ENCODE data around the gene NUBPL. TPM values are rescaled to one million over a fixed set of nuclear protein-coding genes. Genes with fewer than 3 reads are reported as not detected.
"Not testable (repeated sequence)": the region's sequence is repeated elsewhere in the genome, so short reads cannot be mapped to it uniquely, and the experiment has no call there.

NUBPL gene
- total and polyA plus RNA-seq, 5 donors = 9.6 to 23.9 (median 20.9) TPM

- Histone ChIP-seq H3K9me3 (ENCODE audit: control insufficient read depth, low read length) (no peaks in the 10 kb centered on the region), H3K4me3 (ENCODE audit: low read length) (no peak overlapping the region), H3K27ac (ENCODE audit: low read length) (no peak overlapping the region), H3K27me3 (ENCODE audit: control insufficient read depth, insufficient read depth) (no peaks in the 10 kb centered on the region), H3K4me1 (ENCODE audit: control insufficient read depth, insufficient read depth, low read length) (no peaks in the 10 kb centered on the region)
- intact Hi-C loops (cut with DNase I) = no loop called here
- ATAC-seq (no peak), DNase-seq (no peak)
- 92% methylated on average over 1 of the region's 1 CpG for WGBS
Observed at GRCh38 chr14:31740688-31741087, 179.5 kb downstream of the NUBPL start.

GRCh38 chr14:31745741-31746140 lies 184.5 kb downstream of the NUBPL start:
- 93% methylated on average over 6 of the region's 6 CpGs for WGBS
- H3K27me3 ChIP-seq (ENCODE audit: control insufficient read depth, insufficient read depth) = no peaks in the 10 kb centered on the region
- DNase-seq (no peak), ATAC-seq (no peak)
- intact Hi-C loops (cut with DNase I) = no loop called here
- H3K4me1 ChIP-seq (ENCODE audit: control insufficient read depth, insufficient read depth, low read length) = no peaks in the 10 kb centered on the region
- no peaks in the 10 kb centered on the region for H3K9me3 ChIP-seq (ENCODE audit: control insufficient read depth, low read length)
- no peak overlapping the region for H3K27ac ChIP-seq (ENCODE audit: low read length)
- no peak overlapping the region for H3K4me3 ChIP-seq (ENCODE audit: low read length)

DNA sequence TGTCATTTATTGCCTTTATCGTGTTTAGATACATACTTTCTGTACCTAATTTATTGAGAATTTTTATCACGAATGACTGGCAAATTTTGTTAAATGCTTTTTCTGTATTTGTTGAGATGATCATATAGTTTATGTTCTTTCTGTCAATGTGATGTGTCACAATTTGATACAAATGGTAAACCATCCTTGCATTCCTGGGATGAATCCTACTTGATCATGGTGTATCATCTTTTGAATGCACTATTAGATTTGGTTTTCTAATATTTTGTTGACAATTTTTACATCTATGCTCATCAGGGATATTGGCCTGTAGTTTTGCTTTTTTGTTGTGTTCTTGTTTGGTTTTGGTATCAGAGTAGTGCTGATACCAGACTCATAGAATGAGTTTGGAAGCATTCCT lies 185.1 kb downstream of the NUBPL start:
- no peak overlapping the region for H3K4me3 ChIP-seq (ENCODE audit: low read length)
- no peaks in the 10 kb centered on the region for H3K27me3 ChIP-seq (ENCODE audit: control insufficient read depth, insufficient read depth)
- 94% methylated on average over 2 of the region's 2 CpGs for WGBS
- no peak overlapping the region for H3K27ac ChIP-seq (ENCODE audit: low read length)
- intact Hi-C loops (cut with DNase I) = no loop called here
- no peaks in the 10 kb centered on the region for H3K4me1 ChIP-seq (ENCODE audit: control insufficient read depth, insufficient read depth, low read length)
- ATAC-seq (no peak), DNase-seq (no peak)
- no peaks in the 10 kb centered on the region for H3K9me3 ChIP-seq (ENCODE audit: control insufficient read depth, low read length)

GRCh38 chr14:31749275-31749674 lies 188.1 kb downstream of the NUBPL start:
- intact Hi-C loops (cut with DNase I) = no loop called here
- no peaks in the 10 kb centered on the region for H3K4me1 ChIP-seq (ENCODE audit: control insufficient read depth, insufficient read depth, low read length)
- H3K27me3 ChIP-seq (ENCODE audit: control insufficient read depth, insufficient read depth) = no peaks in the 10 kb centered on the region
- DNase-seq = no peak
- no peak for ATAC-seq
- H3K4me3 ChIP-seq (ENCODE audit: low read length) = no peak overlapping the region
- H3K27ac ChIP-seq (ENCODE audit: low read length) = no peak overlapping the region
- no peaks in the 10 kb centered on the region for H3K9me3 ChIP-seq (ENCODE audit: control insufficient read depth, low read length)
- 96% methylated on average over 3 of the region's 3 CpGs for WGBS

DNA sequence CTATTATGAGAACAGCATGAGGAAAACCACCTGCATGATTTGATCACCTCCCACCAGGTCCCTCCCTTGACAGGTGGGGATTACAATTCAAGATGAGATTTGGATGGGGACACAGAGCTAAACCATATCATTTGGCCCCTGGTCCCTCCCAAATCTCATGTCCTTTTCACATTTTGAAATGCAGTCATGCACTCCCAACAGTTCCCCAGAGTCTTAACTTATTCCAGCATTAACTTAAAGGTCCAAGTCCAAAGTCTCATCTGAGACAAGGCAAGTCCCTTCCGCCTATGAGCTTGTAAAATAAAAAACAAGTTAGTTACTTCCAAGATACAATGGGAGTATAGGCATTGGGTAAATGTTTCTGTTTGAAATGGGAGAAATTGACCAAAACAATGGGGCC lies 189.8 kb downstream of the NUBPL start:
- H3K9me3 ChIP-seq (ENCODE audit: control insufficient read depth, low read length); DNase-seq; ATAC-seq; H3K4me1 ChIP-seq (ENCODE audit: control insufficient read depth, insufficient read depth, low read length); H3K27ac ChIP-seq (ENCODE audit: low read length); intact Hi-C loops (cut with DNase I); H3K4me3 ChIP-seq (ENCODE audit: low read length); H3K27me3 ChIP-seq (ENCODE audit: control insufficient read depth, insufficient read depth): not testable (repeated sequence)
- 100% methylated on average over 1 of the region's 1 CpG for WGBS

DNA sequence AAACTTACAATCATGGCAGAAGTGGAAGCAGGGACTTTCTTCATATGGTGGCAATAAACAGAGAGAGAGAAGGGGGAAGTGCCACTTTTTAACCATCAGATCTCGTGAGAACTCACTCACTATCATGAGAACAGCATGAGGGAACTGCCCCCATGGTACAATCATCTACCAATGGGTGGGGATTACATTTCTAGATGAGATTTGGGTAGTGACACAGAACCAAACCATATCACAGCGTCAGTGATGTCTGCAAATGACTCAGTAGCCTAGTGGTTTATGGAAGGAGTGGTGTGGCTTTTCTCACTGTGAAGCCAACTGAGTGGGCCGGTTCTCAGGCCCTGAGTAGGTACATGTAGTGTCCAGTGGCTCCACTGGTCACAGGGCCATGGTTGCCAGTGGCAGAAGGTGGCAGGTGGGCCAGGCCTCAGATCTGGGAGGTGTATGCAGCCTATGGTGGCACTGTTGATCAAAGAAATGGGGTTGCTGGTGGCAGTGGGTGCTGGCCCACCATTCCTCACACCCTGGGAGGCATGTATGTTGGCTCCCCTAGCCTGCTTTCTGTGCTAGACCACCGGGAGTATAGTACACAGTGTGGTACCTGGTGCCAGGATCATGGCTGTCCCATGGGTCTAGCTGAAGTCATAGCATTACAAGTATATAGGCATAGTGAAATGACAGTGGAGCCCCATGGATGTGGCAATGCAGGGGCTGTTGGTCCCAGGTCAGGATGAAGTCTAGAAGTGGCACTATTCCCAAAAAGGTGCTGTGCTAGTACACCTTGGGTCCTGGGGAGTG lies 191.9 kb downstream of the NUBPL start:
- Histone ChIP-seq H3K27me3 (ENCODE audit: control insufficient read depth, insufficient read depth) (no peaks in the 10 kb centered on the region), H3K4me1 (ENCODE audit: control insufficient read depth, insufficient read depth, low read length) (no peaks in the 10 kb centered on the region), H3K9me3 (ENCODE audit: control insufficient read depth, low read length) (no peaks in the 10 kb centered on the region), H3K27ac (ENCODE audit: low read length) (no peak overlapping the region), H3K4me3 (ENCODE audit: low read length) (no peak overlapping the region)
- 92% methylated on average over 4 of the region's 4 CpGs for WGBS
- intact Hi-C loops (cut with DNase I) = no loop called here
- DNase-seq = no peak
- ATAC-seq = peak in 1 of 2 donors; percentile 14

- H3K27me3 ChIP-seq (ENCODE audit: control insufficient read depth, insufficient read depth) = no peaks in the 10 kb centered on the region
- no peaks in the 10 kb centered on the region for H3K9me3 ChIP-seq (ENCODE audit: control insufficient read depth, low read length)
- H3K27ac ChIP-seq (ENCODE audit: low read length) = no peak overlapping the region
- H3K4me1 ChIP-seq (ENCODE audit: control insufficient read depth, insufficient read depth, low read length) = no peaks in the 10 kb centered on the region
- intact Hi-C loops (cut with DNase I) = no loop called here
- DNase-seq (no peak), ATAC-seq (no peak)
- WGBS = 82% methylated on average over 3 of the region's 3 CpGs
- no peak overlapping the region for H3K4me3 ChIP-seq (ENCODE audit: low read length)
Observed at GRCh38 chr14:31758941-31759340, 197.7 kb downstream of the NUBPL start.

- Histone ChIP-seq H3K27ac (ENCODE audit: low read length) (no peak overlapping the region), H3K9me3 (ENCODE audit: control insufficient read depth, low read length) (no peaks in the 10 kb centered on the region), H3K4me1 (ENCODE audit: control insufficient read depth, insufficient read depth, low read length) (no peaks in the 10 kb centered on the region), H3K4me3 (ENCODE audit: low read length) (no peak overlapping the region), H3K27me3 (ENCODE audit: control insufficient read depth, insufficient read depth) (no peaks in the 10 kb centered on the region)
- 60% methylated on average over 3 of the region's 3 CpGs for WGBS
- ATAC-seq = no peak
- no peak for DNase-seq
- intact Hi-C loops (cut with DNase I) = no loop called here
Observed at GRCh38 chr14:31760277-31760676, 199.1 kb downstream of the NUBPL start.

GRCh38 chr14:31761325-31761724 lies 200.1 kb downstream of the NUBPL start:
- DNase-seq (no peak), ATAC-seq (no peak)
- over 99% methylated on average over 4 of the region's 4 CpGs for WGBS
- Histone ChIP-seq H3K27ac (ENCODE audit: low read length) (no peak overlapping the region), H3K4me3 (ENCODE audit: low read length) (no peak overlapping the region), H3K27me3 (ENCODE audit: control insufficient read depth, insufficient read depth) (no peaks in the 10 kb centered on the region), H3K9me3 (ENCODE audit: control insufficient read depth, low read length) (no peaks in the 10 kb centered on the region), H3K4me1 (ENCODE audit: control insufficient read depth, insufficient read depth, low read length) (no peaks in the 10 kb centered on the region)
- intact Hi-C loops (cut with DNase I) = no loop called here

GRCh38 chr14:31763041-31763440 lies 201.8 kb downstream of the NUBPL start:
- intact Hi-C loops (cut with DNase I) = no loop called here
- no peak for DNase-seq
- H3K27me3 ChIP-seq (ENCODE audit: control insufficient read depth, insufficient read depth) = no peaks in the 10 kb centered on the region
- H3K9me3 ChIP-seq (ENCODE audit: control insufficient read depth, low read length) = no peaks in the 10 kb centered on the region
- H3K27ac ChIP-seq (ENCODE audit: low read length) = no peak overlapping the region
- ATAC-seq = no peak
- no peaks in the 10 kb centered on the region for H3K4me1 ChIP-seq (ENCODE audit: control insufficient read depth, insufficient read depth, low read length)
- 94% methylated on average over 1 of the region's 1 CpG for WGBS
- no peak overlapping the region for H3K4me3 ChIP-seq (ENCODE audit: low read length)

- Histone ChIP-seq H3K27me3 (ENCODE audit: control insufficient read depth, insufficient read depth) (no peaks in the 10 kb centered on the region), H3K9me3 (ENCODE audit: control insufficient read depth, low read length) (no peaks in the 10 kb centered on the region), H3K27ac (ENCODE audit: low read length) (no peak overlapping the region), H3K4me1 (ENCODE audit: control insufficient read depth, insufficient read depth, low read length) (no peaks in the 10 kb centered on the region), H3K4me3 (ENCODE audit: low read length) (no peak overlapping the region)
- intact Hi-C loops (cut with DNase I) = no loop called here
- no peak for ATAC-seq
- DNase-seq = no peak
- WGBS = 86% methylated on average over 5 of the region's 5 CpGs
Observed at GRCh38 chr14:31766315-31766892, 205.2 kb downstream of the NUBPL start.
